ENCODE results near the gene CHCHD5. TPM values are rescaled to one million over a fixed set of nuclear protein-coding genes. Genes with fewer than 3 reads are reported as not detected.

CHCHD5 gene
- total RNA-seq, 1 experiment from 2014 or later: 32.3 TPM

GRCh38 chr2:112604952-112605351 lies 20.5 kb downstream of the CHCHD5 start:
- H3K27me3 Mint-ChIP-seq (ENCODE audit: low read depth): peaks cover 3% of the 10 kb centered on the region; the same call in 1 of the 2 replicates
- TF ChIP-seq CTCF (conservative IDR thresholded peaks at IDR 0.05): no peak
- Histone ChIP-seq H4K5ac (ENCODE audit: insufficient read length, low read depth, low read length) (no peak overlapping the region), H3K18ac (ENCODE audit: insufficient read length, low read depth, low read length) (no peak overlapping the region), H2BK12ac (ENCODE audit: insufficient read length, low read depth, low read length) (no peak overlapping the region), H3K27ac (ENCODE audit: insufficient read length, low read depth, low read length) (no peak overlapping the region), H3T11ph (ENCODE audit: low read length) (no peak overlapping the region), H3K56ac (ENCODE audit: insufficient read length, low read depth, low read length) (no peak overlapping the region), H4K20me1 (ENCODE audit: control insufficient read depth, insufficient read depth, insufficient read length) (no peaks in the 10 kb centered on the region), H2BK120ac (ENCODE audit: low read depth, low read length, poor library complexity, severe bottlenecking) (no peak overlapping the region), H3K79me2 (ENCODE audit: insufficient read depth, low read length) (no peaks in the 10 kb centered on the region), H3K27me3 (ENCODE audit: insufficient read depth, low read length) (no peaks in the 10 kb centered on the region), H3K9me3 (ENCODE audit: control insufficient read depth, low read depth, low read length) (no peaks in the 10 kb centered on the region), H3K23ac (ENCODE audit: insufficient read length, low read depth, low read length) (no peak overlapping the region), H3K4me1 (ENCODE audit: insufficient read depth, low read length) (no peaks in the 10 kb centered on the region), H3K9ac (ENCODE audit: extremely low read depth, insufficient read length, low read length) (no peak overlapping the region), H2BK15ac (ENCODE audit: low read depth, low read length) (no peak overlapping the region), H2AFZ (ENCODE audit: low read length) (no peak overlapping the region), H3K4me2 (ENCODE audit: insufficient read depth, insufficient read length, low read length) (no peak overlapping the region), H2BK20ac (ENCODE audit: low read depth, low read length, poor library complexity, severe bottlenecking) (no peak overlapping the region), H3K14ac (ENCODE audit: insufficient read depth, low read length) (no peak overlapping the region), H3K23me2 (ENCODE audit: insufficient read length, low read depth, low read length, poor library complexity, severe bottlenecking) (no peaks in the 10 kb centered on the region), H2AK5ac (ENCODE audit: insufficient read length, low read length) (no peak overlapping the region), H4K8ac (replicated peaks; ENCODE audit: insufficient read length, low read depth, low read length) (no peak overlapping the region), H3K79me1 (ENCODE audit: insufficient read depth, low read depth, low read length, poor library complexity, severe bottlenecking) (no peaks in the 10 kb centered on the region), H4K91ac (ENCODE audit: insufficient read length, low read depth, low read length) (no peak overlapping the region), H2BK5ac (ENCODE audit: insufficient read length, low read length) (no peak overlapping the region), H3K4ac (ENCODE audit: low read depth, low read length) (no peak overlapping the region)
- H3K36me3 Mint-ChIP-seq (ENCODE audit: insufficient read depth in 1 of 3, low read depth in 3 of 3): no peaks in the 10 kb centered on the region
- no peak for DNase-seq
- no peak overlapping the region for H3K4me3 Mint-ChIP-seq
- no peak overlapping the region for H3K27ac Mint-ChIP-seq
- H3K4me1 Mint-ChIP-seq: peaks cover 3% of the 10 kb centered on the region in 2 experiments
- WGBS (ENCODE audit: extremely low coverage, insufficient read length, low lambda C conversion rate): no CpG with 5 or more reads among the region's 4 CpGs
- H3K9me3 Mint-ChIP-seq: peaks cover 5 to 12% of the 10 kb centered on the region in 2 experiments; a peak in 2 of 5 replicates
